ENCODE data around the gene SLC8A2. TPM values are rescaled to one million over a fixed set of nuclear protein-coding genes. Genes with fewer than 3 reads are reported as not detected.

The SLC8A2 gene
- total RNA-seq, 2 donors from 2014 or later: 2.5 to 3.6 TPM

DNA sequence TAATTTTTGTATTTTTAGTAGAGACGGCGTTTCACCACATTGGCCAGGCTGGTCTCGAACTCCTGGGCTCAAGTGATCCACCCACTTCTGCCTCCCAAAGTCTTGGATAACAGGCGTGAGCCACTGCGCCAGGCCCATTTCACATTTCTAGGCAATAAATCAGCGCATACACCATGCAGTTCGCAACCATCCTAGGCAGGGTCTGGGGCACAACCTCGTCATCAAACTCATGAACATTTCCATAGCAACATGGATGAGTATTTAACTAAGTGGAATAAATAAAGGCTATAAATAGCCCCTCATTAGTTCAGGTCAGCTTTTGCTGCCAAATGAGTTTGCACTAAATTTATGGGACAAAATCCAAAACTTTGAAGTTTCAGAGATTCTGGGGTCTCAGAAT, 60.6 kb downstream of the SLC8A2 start:
- Histone ChIP-seq H3K9me3 (ENCODE audit: control insufficient read depth, low read length) (no peaks in the 10 kb centered on the region), H3K9ac (ENCODE audit: extremely low read depth, low read length, poor library complexity, severe bottlenecking) (no peak overlapping the region), H3K4me3 (ENCODE audit: low read length) (no peak overlapping the region), H3K36me3 (ENCODE audit: control insufficient read depth, insufficient read depth, low read length) (peaks cover 30% of the 10 kb centered on the region), H3K27me3 (ENCODE audit: control insufficient read depth, insufficient read depth, low read length, poor library complexity, severe bottlenecking) (no peaks in the 10 kb centered on the region), H3K4me1 (ENCODE audit: control insufficient read depth, insufficient read depth, low read length) (no peaks in the 10 kb centered on the region), H3K27ac (ENCODE audit: low read depth, low read length) (no peak overlapping the region)
- H3K4me3 Mint-ChIP-seq: no peak overlapping the region
- no peaks in the 10 kb centered on the region for H3K9me3 Mint-ChIP-seq
- no peak for DNase-seq
- 91 to 92% methylated on average over 8 of the region's 8 CpGs for WGBS, 2 experiments (ENCODE audit: insufficient coverage in 1 of 2, insufficient read length in 1 of 2)
- H3K27ac Mint-ChIP-seq: no peak overlapping the region
- TF ChIP-seq, protein P1, sequence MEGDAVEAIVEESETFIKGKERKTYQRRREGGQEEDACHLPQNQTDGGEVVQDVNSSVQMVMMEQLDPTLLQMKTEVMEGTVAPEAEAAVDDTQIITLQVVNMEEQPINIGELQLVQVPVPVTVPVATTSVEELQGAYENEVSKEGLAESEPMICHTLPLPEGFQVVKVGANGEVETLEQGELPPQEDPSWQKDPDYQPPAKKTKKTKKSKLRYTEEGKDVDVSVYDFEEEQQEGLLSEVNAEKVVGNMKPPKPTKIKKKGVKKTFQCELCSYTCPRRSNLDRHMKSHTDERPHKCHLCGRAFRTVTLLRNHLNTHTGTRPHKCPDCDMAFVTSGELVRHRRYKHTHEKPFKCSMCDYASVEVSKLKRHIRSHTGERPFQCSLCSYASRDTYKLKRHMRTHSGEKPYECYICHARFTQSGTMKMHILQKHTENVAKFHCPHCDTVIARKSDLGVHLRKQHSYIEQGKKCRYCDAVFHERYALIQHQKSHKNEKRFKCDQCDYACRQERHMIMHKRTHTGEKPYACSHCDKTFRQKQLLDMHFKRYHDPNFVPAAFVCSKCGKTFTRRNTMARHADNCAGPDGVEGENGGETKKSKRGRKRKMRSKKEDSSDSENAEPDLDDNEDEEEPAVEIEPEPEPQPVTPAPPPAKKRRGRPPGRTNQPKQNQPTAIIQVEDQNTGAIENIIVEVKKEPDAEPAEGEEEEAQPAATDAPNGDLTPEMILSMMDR (conservative IDR thresholded peaks at IDR 0.05): no peak
- peaks cover 47% of the 10 kb centered on the region for H3K36me3 Mint-ChIP-seq (ENCODE audit: low read depth)
- peaks cover 7% of the 10 kb centered on the region for H3K4me1 Mint-ChIP-seq
- H3K27me3 Mint-ChIP-seq (ENCODE audit: insufficient read depth): no peaks in the 10 kb centered on the region

DNA sequence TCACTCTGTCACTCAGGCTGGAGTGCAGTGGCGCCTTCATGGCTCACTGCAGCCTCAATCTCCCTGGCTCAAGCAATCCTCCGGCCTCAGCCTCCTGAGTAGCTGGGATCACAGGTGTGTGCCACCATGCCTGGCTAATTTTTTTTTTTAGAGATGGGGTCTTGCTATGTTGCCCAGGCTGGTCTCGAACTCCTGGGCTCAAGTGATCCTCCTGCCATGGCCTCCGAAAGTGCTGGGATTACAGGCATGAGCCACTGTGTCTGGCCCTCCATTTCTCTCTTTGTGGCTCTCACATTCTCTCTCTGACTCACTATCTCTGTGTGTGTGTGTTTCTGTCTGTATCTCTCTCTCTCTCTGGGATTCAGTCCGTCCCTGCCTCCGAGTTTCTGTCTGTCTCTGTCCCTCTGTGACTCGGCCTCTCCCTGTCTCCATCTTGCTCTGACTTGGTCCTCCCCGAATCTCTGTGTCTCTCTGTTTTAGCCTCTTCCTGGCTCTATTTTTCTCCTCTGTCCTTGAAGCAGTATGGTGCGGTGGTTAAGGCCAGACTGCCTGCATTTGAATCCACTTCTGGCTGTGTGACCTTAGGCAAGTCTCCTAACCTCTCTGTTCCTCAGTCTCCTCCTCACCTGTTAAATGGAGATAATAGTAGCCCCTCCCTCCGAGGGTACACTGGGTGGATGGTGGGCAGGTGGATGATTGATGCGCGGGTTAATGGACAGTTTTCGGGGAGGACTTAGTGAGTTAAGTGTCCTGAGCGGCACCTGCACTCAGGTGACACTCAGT, 63.3 kb downstream of the SLC8A2 start:
- DNase-seq: no peak
- Mint-ChIP-seq H3K27me3 (ENCODE audit: insufficient read depth) (no peaks in the 10 kb centered on the region), H3K9me3 (no peaks in the 10 kb centered on the region), H3K4me3 (no peak overlapping the region), H3K36me3 (ENCODE audit: low read depth) (peaks cover 42% of the 10 kb centered on the region), H3K27ac (no peak overlapping the region), H3K4me1 (peaks cover 7% of the 10 kb centered on the region)
- Histone ChIP-seq H3K9ac (ENCODE audit: extremely low read depth, low read length, poor library complexity, severe bottlenecking) (no peak overlapping the region), H3K9me3 (ENCODE audit: control insufficient read depth, low read length) (no peaks in the 10 kb centered on the region), H3K4me3 (ENCODE audit: low read length) (no peak overlapping the region), H3K36me3 (ENCODE audit: control insufficient read depth, insufficient read depth, low read length) (peaks cover 32% of the 10 kb centered on the region), H3K27ac (ENCODE audit: low read depth, low read length) (no peak overlapping the region), H3K4me1 (ENCODE audit: control insufficient read depth, insufficient read depth, low read length) (no peaks in the 10 kb centered on the region), H3K27me3 (ENCODE audit: control insufficient read depth, insufficient read depth, low read length, poor library complexity, severe bottlenecking) (no peaks in the 10 kb centered on the region)
- TF ChIP-seq, protein P1 (conservative IDR thresholded peaks at IDR 0.05): no peak
- WGBS, 2 experiments (ENCODE audit: insufficient coverage in 1 of 2, insufficient read length in 1 of 2): 91 to 94% methylated on average over 10 to 14 of the region's 14 CpGs

DNA sequence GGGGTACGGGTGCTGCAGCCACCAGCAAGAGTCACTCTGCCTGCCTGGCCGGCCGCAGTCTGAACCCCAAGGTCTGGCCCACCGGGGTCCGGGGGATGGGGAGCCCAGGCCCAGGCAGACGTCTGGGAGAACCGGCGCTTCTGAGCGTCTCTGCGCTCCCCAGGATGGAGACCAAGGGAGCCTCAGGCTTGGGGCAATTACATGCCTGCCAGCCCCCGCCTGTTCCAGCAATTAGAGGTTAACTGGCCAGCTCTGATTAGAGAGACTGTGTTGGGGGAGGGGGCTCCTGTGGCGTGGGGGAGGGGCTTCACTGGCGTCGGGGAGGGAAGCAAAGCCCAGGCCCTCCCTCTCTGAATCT, 64.3 kb downstream of the SLC8A2 start:
- H3K4me1 ChIP-seq (ENCODE audit: control insufficient read depth, insufficient read depth, low read length): no peaks in the 10 kb centered on the region
- peaks cover 39% of the 10 kb centered on the region for H3K36me3 Mint-ChIP-seq (ENCODE audit: low read depth)
- TF ChIP-seq, protein P1 (conservative IDR thresholded peaks at IDR 0.05): no peak
- H3K27me3 ChIP-seq (ENCODE audit: control insufficient read depth, insufficient read depth, low read length, poor library complexity, severe bottlenecking): no peaks in the 10 kb centered on the region
- H3K4me1 Mint-ChIP-seq: peaks cover 7% of the 10 kb centered on the region
- H3K27me3 Mint-ChIP-seq (ENCODE audit: insufficient read depth): no peaks in the 10 kb centered on the region
- H3K4me3 ChIP-seq (ENCODE audit: low read length): no peak overlapping the region
- no peak overlapping the region for H3K27ac ChIP-seq (ENCODE audit: low read depth, low read length)
- no peak overlapping the region for H3K9ac ChIP-seq (ENCODE audit: extremely low read depth, low read length, poor library complexity, severe bottlenecking)
- whole genome bisulfite sequencing, 2 experiments (ENCODE audit: insufficient coverage in 1 of 2, insufficient read length in 1 of 2): 55% methylated on average over 12 of the region's 14 CpGs; no CpG with 5 or more reads in 1 of the 2 experiments
- no peak overlapping the region for H3K27ac Mint-ChIP-seq
- no peaks in the 10 kb centered on the region for H3K9me3 Mint-ChIP-seq
- DNase-seq: no peak
- H3K36me3 ChIP-seq (ENCODE audit: control insufficient read depth, insufficient read depth, low read length): peaks cover 32% of the 10 kb centered on the region
- H3K9me3 ChIP-seq (ENCODE audit: control insufficient read depth, low read length): no peaks in the 10 kb centered on the region
- H3K4me3 Mint-ChIP-seq: no peak overlapping the region

Data from endodermal cell (in vitro differentiated cells).